ENCODE measurements around the gene HAAO. TPM values are rescaled to one million over a fixed set of nuclear protein-coding genes. Genes with fewer than 3 reads are reported as not detected.

The HAAO gene
- polyA plus RNA-seq, 3 donors = 10.5 to 29.6 (median 15.0) TPM

DNA sequence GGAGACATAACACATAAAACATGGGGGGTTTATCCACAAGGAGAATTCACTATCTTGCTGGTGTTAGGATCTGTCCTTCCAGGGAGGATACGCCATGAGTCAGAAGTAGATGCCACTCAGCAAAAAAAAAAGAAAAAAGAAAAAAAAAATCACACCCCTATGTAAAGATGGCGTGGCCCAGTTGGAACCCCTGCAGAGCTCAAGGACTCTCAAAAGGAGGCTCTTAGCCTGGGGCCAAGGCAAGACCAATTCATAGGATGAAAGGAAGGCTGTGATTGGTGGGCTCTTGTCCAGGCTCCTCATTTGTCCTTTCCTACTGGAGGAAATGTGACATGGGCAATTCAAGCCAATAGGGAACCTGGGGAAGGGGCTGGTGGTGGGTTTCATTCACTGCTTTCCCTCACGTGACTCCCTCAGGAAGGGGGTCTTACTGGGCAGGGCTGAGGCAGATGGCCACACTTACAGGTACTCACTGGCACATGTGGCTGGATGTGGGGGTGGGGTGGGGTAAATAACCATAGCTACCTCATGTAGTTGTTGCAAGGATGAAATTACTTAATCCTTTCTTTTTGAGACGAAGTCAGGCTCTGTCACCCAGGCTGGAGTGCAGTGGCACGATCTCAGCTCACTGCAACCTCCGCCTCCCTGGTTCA is 38.7 kb upstream of the HAAO start:
- Histone ChIP-seq H3K27me3 (ENCODE audit: control insufficient read depth in 2 of 2, insufficient read depth in 2 of 2, low read length in 2 of 2) (no peaks in the 10 kb centered on the region), H3K4me3 (replicated peaks in 1 of 3; ENCODE audit: low read depth in 2 of 3, low read length in 3 of 3) (no peak overlapping the region), H3K4me1 (ENCODE audit: control insufficient read depth in 1 of 2, insufficient read depth in 2 of 2, low read length in 2 of 2) (peaks cover 14 to 17% of the 10 kb centered on the region in 2 donors), H3K9ac (ENCODE audit: insufficient read depth, low read length, poor library complexity, severe bottlenecking) (no peak overlapping the region), H4K20me1 (ENCODE audit: insufficient read depth, low read length) (no peaks in the 10 kb centered on the region), H2AFZ (ENCODE audit: insufficient read depth, low read depth, low read length, poor library complexity, severe bottlenecking) (no peak overlapping the region), H3K27ac (ENCODE audit: low read depth in 1 of 2, low read length in 2 of 2) (no peak overlapping the region), H3K36me3 (replicated peaks in 1 of 2; ENCODE audit: control insufficient read depth in 1 of 2, insufficient read depth in 2 of 2, low read length in 2 of 2) (no peaks in the 10 kb centered on the region), H3K79me2 (ENCODE audit: insufficient read depth, low read length) (no peaks in the 10 kb centered on the region), H3K9me3 (replicated peaks in 1 of 2; ENCODE audit: control insufficient read depth in 1 of 2, insufficient read depth in 1 of 2, low read length in 2 of 2) (no peaks in the 10 kb centered on the region), H3K4me2 (replicated peaks; ENCODE audit: extremely low read depth, low read length, poor library complexity, severe bottlenecking) (no peak overlapping the region)
- no peak for DNase-seq
- Mint-ChIP-seq H3K9me3 (peaks cover 0 to 4% (median 0%) of the 10 kb centered on the region in 7 donors), H3K27me3 (ENCODE audit: low read depth in 3 of 3) (peaks cover 0 to 6% (median 2%) of the 10 kb centered on the region in 3 donors), H3K27ac (peak overlapping the region in 1 of 7 donors; percentile 41), H3K4me1 (peaks cover 22% of the 10 kb centered on the region), H3K36me3 (no peaks in the 10 kb centered on the region), H3K4me3 (no peak overlapping the region)
- WGBS (ENCODE audit: insufficient coverage) = 58% methylated on average over 2 of the region's 6 CpGs
- TF ChIP-seq, protein P1, sequence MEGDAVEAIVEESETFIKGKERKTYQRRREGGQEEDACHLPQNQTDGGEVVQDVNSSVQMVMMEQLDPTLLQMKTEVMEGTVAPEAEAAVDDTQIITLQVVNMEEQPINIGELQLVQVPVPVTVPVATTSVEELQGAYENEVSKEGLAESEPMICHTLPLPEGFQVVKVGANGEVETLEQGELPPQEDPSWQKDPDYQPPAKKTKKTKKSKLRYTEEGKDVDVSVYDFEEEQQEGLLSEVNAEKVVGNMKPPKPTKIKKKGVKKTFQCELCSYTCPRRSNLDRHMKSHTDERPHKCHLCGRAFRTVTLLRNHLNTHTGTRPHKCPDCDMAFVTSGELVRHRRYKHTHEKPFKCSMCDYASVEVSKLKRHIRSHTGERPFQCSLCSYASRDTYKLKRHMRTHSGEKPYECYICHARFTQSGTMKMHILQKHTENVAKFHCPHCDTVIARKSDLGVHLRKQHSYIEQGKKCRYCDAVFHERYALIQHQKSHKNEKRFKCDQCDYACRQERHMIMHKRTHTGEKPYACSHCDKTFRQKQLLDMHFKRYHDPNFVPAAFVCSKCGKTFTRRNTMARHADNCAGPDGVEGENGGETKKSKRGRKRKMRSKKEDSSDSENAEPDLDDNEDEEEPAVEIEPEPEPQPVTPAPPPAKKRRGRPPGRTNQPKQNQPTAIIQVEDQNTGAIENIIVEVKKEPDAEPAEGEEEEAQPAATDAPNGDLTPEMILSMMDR (IDR thresholded peaks at IDR 0.05) = no peak
- intact Hi-C loops (cut with micrococcal nuclease) = loop anchor here in 1 of 2 donors (10.0 kb wide), 1 partner anchor 104 kb away; no protein-coding TSS in a partner anchor

DNA sequence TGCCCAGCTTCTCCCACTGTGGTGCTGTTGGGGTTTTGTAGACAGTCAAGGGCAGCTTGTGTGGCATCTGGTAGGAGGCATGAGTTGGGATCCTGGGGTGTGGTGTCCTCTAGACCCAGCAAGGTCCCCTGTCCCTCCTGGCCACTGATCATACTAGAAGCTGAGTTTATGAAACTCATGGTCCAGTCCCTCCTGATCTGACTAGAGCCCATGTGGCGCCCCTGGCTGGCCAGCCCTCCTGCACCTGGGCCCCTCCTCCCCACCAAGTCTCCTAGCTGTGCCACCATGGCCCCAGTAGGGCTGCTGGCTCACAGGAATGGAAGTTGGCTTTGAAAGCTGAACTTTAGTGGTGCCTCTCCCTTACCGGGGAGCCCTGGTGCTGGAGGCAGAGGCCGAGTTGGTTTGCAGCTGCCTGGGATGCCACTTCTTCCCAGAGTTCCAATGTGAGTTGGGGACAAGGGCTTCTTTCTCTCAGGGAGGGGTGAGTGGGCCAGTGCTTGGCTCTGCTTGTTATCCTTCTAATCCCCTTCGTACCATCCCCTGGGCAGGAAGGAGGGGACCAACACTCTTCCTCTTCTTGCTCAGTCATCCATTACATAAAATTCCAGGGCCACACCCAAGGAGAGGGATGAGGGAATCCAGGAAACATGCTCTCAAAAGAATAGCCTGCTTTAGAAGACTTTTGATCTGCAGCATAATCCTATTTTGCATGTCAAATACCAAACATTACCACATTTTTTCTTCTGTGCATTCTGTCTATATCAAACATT is 37.5 kb upstream of the HAAO start:
- peaks cover 0 to 6% (median 2%) of the 10 kb centered on the region in 3 donors for H3K27me3 Mint-ChIP-seq (ENCODE audit: low read depth in 3 of 3)
- Histone ChIP-seq H3K4me2 (replicated peaks; ENCODE audit: extremely low read depth, low read length, poor library complexity, severe bottlenecking) (no peak overlapping the region), H3K9me3 (replicated peaks in 1 of 2; ENCODE audit: control insufficient read depth in 1 of 2, insufficient read depth in 1 of 2, low read length in 2 of 2) (no peaks in the 10 kb centered on the region), H3K4me1 (ENCODE audit: control insufficient read depth in 1 of 2, insufficient read depth in 2 of 2, low read length in 2 of 2) (peaks cover 7 to 9% of the 10 kb centered on the region in 2 donors), H3K36me3 (replicated peaks in 1 of 2; ENCODE audit: control insufficient read depth in 1 of 2, insufficient read depth in 2 of 2, low read length in 2 of 2) (no peaks in the 10 kb centered on the region), H3K27me3 (ENCODE audit: control insufficient read depth in 2 of 2, insufficient read depth in 2 of 2, low read length in 2 of 2) (no peaks in the 10 kb centered on the region), H3K4me3 (replicated peaks in 1 of 3; ENCODE audit: low read depth in 2 of 3, low read length in 3 of 3) (no peak overlapping the region), H3K27ac (ENCODE audit: low read depth in 1 of 2, low read length in 2 of 2) (no peak overlapping the region), H4K20me1 (ENCODE audit: insufficient read depth, low read length) (no peaks in the 10 kb centered on the region), H3K79me2 (ENCODE audit: insufficient read depth, low read length) (no peaks in the 10 kb centered on the region), H2AFZ (ENCODE audit: insufficient read depth, low read depth, low read length, poor library complexity, severe bottlenecking) (no peak overlapping the region), H3K9ac (ENCODE audit: insufficient read depth, low read length, poor library complexity, severe bottlenecking) (no peak overlapping the region)
- WGBS (ENCODE audit: insufficient coverage) = 86% methylated on average over 2 of the region's 4 CpGs
- H3K36me3 Mint-ChIP-seq = no peaks in the 10 kb centered on the region
- TF ChIP-seq, protein P1 (IDR thresholded peaks at IDR 0.05) = no peak
- H3K4me3 Mint-ChIP-seq = no peak overlapping the region
- H3K27ac Mint-ChIP-seq = no peak overlapping the region
- no peaks in the 10 kb centered on the region for H3K9me3 Mint-ChIP-seq
- intact Hi-C loops (cut with micrococcal nuclease) = loop anchor here (5.0 to 10.0 kb wide), 5 partner anchors 105 to 782 kb away; partner anchors contain the start of gene ZFP36L2 (in 1 of the 2)
- peaks cover 16% of the 10 kb centered on the region for H3K4me1 Mint-ChIP-seq
- DNase-seq = no peak

Data from CD14-positive monocyte (primary cell).